GM20000 (cell line): ENCODE measurements around the gene TULP1.
"Not testable (repeated sequence)": the region's sequence is repeated elsewhere in the genome, so short reads cannot be mapped to it uniquely, and the experiment has no call there.

Source experiments
- DNase-seq: peaks from one replicate; pipeline ENCODE4 v3.0.0; 2012; ENCODE audit warnings: low spot score
- TF ChIP-seq, protein P1 (sequence below): IDR thresholded peaks from 2 replicates; pipeline ENCODE4 v1.5.1; 2012; ENCODE audit warnings: mild to moderate bottlenecking, control low read depth; ENCODE audit errors: extremely low read depth, missing control alignments

TULP1 gene

DNA sequence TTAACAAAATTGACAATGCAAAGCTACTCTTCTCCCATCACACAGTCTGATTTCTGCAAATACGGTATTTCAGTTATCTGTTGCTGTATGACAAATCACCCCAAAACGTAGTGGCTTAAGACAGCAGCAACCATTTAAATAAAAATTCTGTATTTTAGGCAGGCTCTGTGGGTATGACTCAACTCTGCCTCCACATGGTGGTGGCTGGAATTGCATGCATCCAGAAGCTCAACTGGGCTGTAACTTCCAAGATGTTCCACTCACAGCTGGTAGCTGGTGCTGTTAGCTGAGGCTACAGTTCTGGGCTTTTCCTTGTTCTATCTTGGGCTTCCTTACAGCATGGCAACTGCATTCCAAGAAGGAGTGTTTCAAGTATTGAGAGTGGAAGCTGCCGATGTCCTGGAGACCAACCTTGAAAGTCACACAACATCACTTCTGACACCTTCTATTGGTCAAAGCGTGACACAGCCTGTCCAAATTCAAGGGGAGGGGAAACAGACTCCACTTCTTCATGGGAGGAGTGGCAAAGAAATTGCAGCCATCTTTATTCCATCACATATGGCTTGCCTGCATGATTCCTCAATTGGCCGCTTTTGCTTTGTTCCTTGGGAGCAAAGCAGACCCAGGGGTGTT is 39.7 kb upstream of the TULP1 start:
- TF ChIP-seq, protein P1, sequence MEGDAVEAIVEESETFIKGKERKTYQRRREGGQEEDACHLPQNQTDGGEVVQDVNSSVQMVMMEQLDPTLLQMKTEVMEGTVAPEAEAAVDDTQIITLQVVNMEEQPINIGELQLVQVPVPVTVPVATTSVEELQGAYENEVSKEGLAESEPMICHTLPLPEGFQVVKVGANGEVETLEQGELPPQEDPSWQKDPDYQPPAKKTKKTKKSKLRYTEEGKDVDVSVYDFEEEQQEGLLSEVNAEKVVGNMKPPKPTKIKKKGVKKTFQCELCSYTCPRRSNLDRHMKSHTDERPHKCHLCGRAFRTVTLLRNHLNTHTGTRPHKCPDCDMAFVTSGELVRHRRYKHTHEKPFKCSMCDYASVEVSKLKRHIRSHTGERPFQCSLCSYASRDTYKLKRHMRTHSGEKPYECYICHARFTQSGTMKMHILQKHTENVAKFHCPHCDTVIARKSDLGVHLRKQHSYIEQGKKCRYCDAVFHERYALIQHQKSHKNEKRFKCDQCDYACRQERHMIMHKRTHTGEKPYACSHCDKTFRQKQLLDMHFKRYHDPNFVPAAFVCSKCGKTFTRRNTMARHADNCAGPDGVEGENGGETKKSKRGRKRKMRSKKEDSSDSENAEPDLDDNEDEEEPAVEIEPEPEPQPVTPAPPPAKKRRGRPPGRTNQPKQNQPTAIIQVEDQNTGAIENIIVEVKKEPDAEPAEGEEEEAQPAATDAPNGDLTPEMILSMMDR: peak; percentile 71
- DNase-seq: peak; percentile 32

DNA sequence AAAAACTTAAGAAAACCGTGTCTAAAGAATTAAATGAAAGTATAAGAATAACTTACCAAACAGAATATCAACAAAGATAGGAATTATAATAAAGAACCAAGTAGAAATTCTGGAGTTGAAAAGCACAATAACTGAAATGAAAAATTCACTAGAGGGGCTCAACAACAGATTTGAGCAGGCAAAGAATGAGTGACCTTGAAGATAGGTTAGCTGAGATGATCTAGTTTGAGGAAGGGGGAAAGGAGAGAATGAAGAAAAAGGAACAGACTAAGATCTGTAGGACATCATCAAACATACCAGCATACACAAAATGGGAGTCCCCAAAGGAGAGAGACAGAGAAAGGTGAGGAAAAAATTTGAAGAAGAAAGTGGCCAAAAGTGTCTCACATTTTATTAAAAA is 37.7 kb upstream of the TULP1 start:
- TF ChIP-seq, protein P1: no peak
- no peak for DNase-seq

DNA sequence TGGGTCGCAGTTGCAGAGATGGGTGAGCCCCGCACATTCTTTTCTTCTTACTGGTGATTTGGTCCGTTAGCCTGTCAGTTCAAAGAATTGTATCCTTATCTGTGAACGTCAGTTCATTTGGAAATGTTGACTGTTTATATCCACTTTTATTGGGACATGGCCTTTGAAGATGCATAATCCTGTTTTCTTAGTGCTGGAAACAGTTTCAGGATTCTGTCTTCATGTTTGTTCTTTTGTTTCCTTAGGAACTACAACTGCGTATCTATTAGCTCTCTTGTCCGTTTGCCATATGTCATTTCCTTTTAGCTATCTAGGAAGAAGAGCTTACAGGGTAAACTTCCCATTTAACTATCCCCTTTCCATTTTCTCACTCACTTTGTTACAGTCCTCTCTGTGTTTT is 35.0 kb upstream of the TULP1 start:
- TF ChIP-seq, protein P1: no peak
- DNase-seq: no peak

DNA sequence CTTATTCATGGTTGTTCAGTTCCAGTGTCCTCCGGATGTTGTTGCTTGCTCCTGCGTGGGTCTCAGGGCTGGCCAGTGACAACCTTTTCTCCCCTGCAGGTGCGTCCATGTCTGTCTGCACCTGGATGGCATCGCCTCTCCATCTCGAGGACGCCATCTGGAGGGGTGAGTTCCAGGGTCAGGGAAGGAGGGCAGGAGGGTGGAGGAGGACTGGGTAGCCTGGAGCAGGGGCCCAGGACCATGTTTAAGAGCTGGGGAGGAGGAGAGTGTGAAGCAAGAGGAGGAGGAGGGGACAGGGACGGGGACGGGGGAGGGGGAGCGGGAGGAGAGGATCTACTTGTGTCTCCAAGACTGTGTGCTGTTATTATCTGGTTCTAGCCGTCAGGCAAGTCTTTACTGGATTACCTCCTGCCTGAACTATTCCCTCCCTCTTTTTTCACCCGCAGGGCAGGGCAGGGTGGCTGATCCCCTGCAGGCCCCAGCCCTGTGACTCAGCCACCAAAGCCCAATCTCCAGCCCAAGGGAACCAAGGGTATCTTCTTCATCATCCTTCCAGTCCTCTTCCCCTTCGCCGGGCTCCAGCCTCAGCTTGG is 32.2 kb upstream of the TULP1 start:
- DNase-seq: no peak
- TF ChIP-seq, protein P1: no peak

DNA sequence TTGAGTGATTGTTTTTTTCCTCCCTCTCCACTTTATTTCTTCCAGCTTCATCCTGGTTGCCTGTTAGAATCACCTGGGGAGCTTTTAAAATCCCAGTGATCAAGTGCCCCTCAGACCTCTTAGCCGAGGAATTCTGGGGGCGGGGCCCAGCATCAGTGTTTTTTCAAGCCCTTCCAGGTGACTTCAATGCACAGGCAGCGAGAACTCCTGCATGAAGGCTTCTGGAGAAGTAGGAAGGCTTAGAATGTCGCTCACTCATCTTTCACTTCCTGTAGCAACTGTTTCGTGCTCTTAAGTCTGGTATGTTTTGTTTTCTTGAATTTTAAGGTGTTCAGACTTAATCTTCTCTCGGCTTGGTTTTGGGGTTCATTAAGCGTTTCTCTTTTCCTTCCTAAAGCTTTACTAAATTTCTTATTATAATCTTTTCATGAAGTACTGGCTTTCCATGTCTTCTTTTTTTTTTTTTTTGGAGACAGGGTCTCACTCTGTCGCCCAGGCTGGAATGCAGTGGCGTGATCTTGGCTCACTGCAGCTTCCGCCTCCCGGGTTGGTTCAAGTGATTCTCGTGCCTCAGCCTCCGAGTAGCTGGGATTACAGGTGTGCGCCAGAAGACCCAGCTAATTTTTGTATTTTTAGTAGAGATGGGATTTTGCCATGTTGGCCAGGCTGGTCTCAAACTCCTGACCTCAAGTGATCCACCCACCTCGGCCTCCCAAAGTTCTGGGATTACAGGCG is 30.9 kb upstream of the TULP1 start:
- TF ChIP-seq, protein P1: no peak
- DNase-seq: no peak

DNA sequence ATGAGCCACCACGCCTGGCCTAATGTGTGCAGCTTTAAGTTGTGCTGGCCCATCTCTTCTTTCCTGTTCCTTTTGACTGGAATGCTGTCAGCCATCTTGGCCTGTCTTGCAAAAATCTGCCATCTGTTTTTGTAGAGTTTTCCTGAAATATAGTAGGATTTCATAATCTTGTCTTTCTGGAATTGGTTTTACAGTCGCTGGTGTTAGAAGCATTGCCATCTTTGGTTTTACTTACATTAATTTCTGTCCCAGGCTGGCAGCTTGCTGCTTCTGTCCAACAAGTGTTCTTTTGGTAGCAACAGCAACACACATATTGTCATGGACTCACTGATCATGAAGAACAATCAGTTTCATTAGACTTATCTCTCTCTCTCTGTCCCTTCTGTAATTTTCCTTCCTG is 29.1 kb upstream of the TULP1 start:
- no peak for DNase-seq
- TF ChIP-seq, protein P1: no peak

DNA sequence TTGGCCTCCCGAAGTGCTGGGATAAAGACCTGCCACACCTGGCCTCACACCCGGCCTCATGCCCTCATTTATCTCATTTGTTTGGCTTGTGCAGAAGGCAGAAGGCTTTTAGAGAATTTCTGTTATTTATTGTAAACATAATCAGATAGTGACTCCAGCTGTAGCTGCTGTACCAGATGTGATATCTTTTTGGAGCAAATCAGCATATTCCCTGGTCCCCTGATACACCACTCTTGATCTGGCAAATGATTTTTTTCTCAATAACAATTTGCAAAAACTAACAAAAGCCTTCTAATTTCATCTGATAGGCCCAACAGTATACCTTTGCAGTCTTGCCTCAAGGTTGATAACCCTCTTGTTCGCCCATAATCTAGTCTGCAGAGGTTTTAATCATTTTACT is 26.5 kb upstream of the TULP1 start:
- TF ChIP-seq, protein P1: no peak
- DNase-seq: no peak

DNA sequence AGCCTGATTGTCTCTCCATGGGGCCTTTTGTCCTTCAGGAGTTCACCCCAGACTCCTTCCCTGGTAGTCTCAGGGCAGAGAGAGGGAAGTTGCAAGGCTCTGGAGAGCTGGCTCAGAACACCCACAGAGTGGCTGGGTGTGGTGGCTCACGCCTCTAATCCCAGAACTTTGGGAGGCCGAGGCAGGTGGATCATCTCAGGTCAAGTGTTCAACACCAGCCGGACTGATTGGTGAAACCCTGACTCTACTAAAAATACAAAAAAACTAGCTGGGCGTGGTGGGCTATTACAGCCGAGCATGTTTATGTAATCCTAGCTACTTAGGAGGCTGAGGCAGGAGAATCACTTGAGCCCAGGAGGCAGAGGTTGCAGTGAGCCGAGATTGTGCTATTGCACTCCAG is 23.2 kb upstream of the TULP1 start:
- not testable (repeated sequence) for DNase-seq
